Esophagus muscularis mucosa (tissue), 4 donors: Measurements from ENCODE around the gene BEND6. TPM values are rescaled to one million over a fixed set of nuclear protein-coding genes. Genes with fewer than 3 reads are reported as not detected.

Experiments used
- DNase-seq: peaks from one replicate; pipeline ENCODE4 v3.0.0-alpha.2; 2017; ENCODE audit errors: extremely low spot score
- H3K27ac ChIP-seq, 4 donors: fragments of 200-600 bp; sonication (generic); replicated peaks in 1 of 4; 1 replicate in 3 of 4; 2 replicates in 1 of 4; pipeline ENCODE4 v1.5.1; 2016 to 2019; ENCODE audit warnings: mild to moderate bottlenecking in 1 of 4
- H3K27me3 ChIP-seq, 4 donors: fragments of 200-600 bp; sonication (generic); one replicate each; pipeline versions ENCODE4 v1.5.1 to v1.6.0; 2016 to 2019
- H3K36me3 ChIP-seq, 4 donors: fragments of 200-600 bp; sonication (generic); one replicate each; pipeline ENCODE4 v1.5.1; 2016 to 2019
- H3K4me1 ChIP-seq, 4 donors: fragments of 200-600 bp; sonication (generic); one replicate each; pipeline ENCODE4 v1.5.1; 2016 to 2019
- H3K4me3 ChIP-seq, 4 donors: fragments of 200-600 bp; sonication (generic); 1 replicate in 2 of 4; 2 replicates in 2 of 4; pipeline ENCODE4 v1.5.1; 2016 to 2019; ENCODE audit warnings: mild to moderate bottlenecking in 4 of 4, moderate library complexity in 1 of 4
- H3K9me3 ChIP-seq, 4 donors: fragments of 200-600 bp; sonication (generic); 1 replicate in 3 of 4; 2 replicates in 1 of 4; pipeline ENCODE4 v1.5.1; 2016 to 2019
- CTCF ChIP-seq, 3 experiments: fragments of 200-600 bp in 2 of 3; fragments of 450-650 bp in 1 of 3; sonication (generic) in 2 of 3; IDR thresholded peaks; one replicate each; pipeline ENCODE4 v1.5.1; 2017 to 2019; ENCODE audit warnings: antibody characterized with exemption in 3 of 3, mild to moderate bottlenecking in 2 of 3, moderate library complexity in 1 of 3
- EP300 ChIP-seq: sonication (generic); formaldehyde crosslinking; IDR thresholded peaks from one replicate; pipeline ENCODE4 v1.6.1; 2017; ENCODE audit warnings: antibody characterized with exemption
- POLR2A ChIP-seq: fragments of 450-650 bp; IDR thresholded peaks from one replicate; pipeline ENCODE4 v1.6.1; 2017; ENCODE audit warnings: antibody characterized with exemption, moderate library complexity, mild to moderate bottlenecking, low read depth
- POLR2AphosphoS5 ChIP-seq, 2 donors: sonication (generic); formaldehyde crosslinking; IDR thresholded peaks; one replicate each; pipeline ENCODE4 v1.6.1; 2017; ENCODE audit warnings: antibody characterized with exemption in 2 of 2
- WGBS: methylation state at CpG from one replicate; pipeline ENCODE4 v1.1.5; 2018; 5-methylcytosine and 5-hydroxymethylcytosine counted together
- intact Hi-C: fragments of 100-400 bp; cut with DNase I; formaldehyde crosslinking; loops from one replicate; pipeline ENCODE4 v1.15.1; 2023
- total RNA-seq, 4 donors: library from RNA; depleted of rRNA; stranded (reverse); fragments of >200 nt; gene quantifications; one replicate each; pipeline versions ENCODE4 v1.1.0 to v1.2.1, GENCODE V29; 2016

BEND6 gene
- total RNA-seq, 4 donors from 2014 or later: 0.45 to 1.7 (median 1.5) TPM

DNA sequence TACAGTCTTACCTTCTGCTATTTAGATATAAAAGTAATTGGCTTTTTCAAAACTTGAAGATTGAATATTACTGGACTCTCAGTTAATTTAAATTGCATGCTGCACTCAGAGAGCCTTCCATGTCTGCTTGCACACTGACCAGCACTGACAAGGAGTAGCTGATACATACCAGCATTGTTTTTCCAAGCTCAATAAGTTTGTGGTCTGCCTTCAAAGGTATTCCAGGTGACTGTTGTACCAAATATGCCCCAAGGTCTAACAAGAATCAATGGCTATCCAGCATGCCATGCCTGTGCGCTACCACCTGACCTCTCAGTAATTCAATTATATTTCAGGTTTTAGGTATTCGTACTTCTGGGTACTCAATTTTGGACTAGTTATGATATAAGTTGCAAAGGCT lies 30.0 kb downstream of the BEND6 start:
- H3K9me3 ChIP-seq: no peaks in the 10 kb centered on the region
- no peak overlapping the region for H3K4me3 ChIP-seq
- DNase-seq: no peak
- no peak overlapping the region for H3K27ac ChIP-seq
- intact Hi-C loops: no loop called here
- WGBS: 97% methylated on average over 2 of the region's 2 CpGs
- H3K4me1 ChIP-seq: no peaks in the 10 kb centered on the region
- no peaks in the 10 kb centered on the region for H3K27me3 ChIP-seq
- H3K36me3 ChIP-seq: no peaks in the 10 kb centered on the region
- TF ChIP-seq POLR2A (no peak), POLR2AphosphoS5 (IDR thresholded peaks at IDR 0.05) (no peak), EP300 (no peak), CTCF (IDR thresholded peaks at IDR 0.05) (no peak)

GRCh38 chr6:56986611-56987010 lies 31.7 kb downstream of the BEND6 start:
- no peak for TF ChIP-seq POLR2A
- no peak for TF ChIP-seq CTCF (IDR thresholded peaks at IDR 0.05)
- no peak for TF ChIP-seq EP300
- TF ChIP-seq POLR2AphosphoS5 (IDR thresholded peaks at IDR 0.05): no peak
- Histone ChIP-seq H3K9me3 (no peaks in the 10 kb centered on the region), H3K4me1 (no peaks in the 10 kb centered on the region), H3K4me3 (no peak overlapping the region), H3K36me3 (no peaks in the 10 kb centered on the region), H3K27me3 (no peaks in the 10 kb centered on the region), H3K27ac (no peak overlapping the region)
- intact Hi-C loops: no loop called here
- DNase-seq: no peak
- 71% methylated on average over 1 of the region's 1 CpG for WGBS

DNA sequence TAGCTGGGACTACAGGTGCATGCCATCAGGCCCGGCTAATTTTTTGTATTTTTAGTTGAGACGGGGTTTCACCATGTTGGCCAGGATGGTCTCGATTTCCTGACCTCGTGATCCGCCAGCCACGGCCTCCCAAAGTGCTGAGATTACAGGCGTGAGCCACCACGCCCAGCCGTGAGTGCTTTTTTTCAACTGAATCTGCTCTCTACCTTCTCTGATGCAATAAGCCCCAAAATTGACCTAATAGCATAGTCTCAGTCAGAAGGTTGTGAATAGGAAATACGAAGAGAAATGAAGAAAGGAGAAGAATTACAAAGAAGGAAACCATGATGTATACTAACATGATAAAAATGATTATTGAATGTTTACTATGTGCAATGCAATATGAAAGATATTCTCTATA lies 33.2 kb downstream of the BEND6 start:
- intact Hi-C loops: no loop called here
- no peak overlapping the region for H3K4me3 ChIP-seq
- H3K27me3 ChIP-seq: no peaks in the 10 kb centered on the region
- no peaks in the 10 kb centered on the region for H3K9me3 ChIP-seq
- no peak for DNase-seq
- no peaks in the 10 kb centered on the region for H3K36me3 ChIP-seq
- WGBS: 82% methylated on average over 10 of the region's 10 CpGs
- no peaks in the 10 kb centered on the region for H3K4me1 ChIP-seq
- TF ChIP-seq POLR2AphosphoS5 (IDR thresholded peaks at IDR 0.05) (no peak), EP300 (no peak), POLR2A (no peak), CTCF (IDR thresholded peaks at IDR 0.05) (no peak)
- H3K27ac ChIP-seq: no peak overlapping the region

GRCh38 chr6:56992036-56992435 lies 37.1 kb downstream of the BEND6 start:
- Histone ChIP-seq H3K36me3 (no peaks in the 10 kb centered on the region), H3K4me3 (no peak overlapping the region), H3K27ac (no peak overlapping the region), H3K4me1 (no peaks in the 10 kb centered on the region), H3K27me3 (no peaks in the 10 kb centered on the region), H3K9me3 (no peaks in the 10 kb centered on the region)
- DNase-seq: no peak
- 91% methylated on average over 2 of the region's 2 CpGs for WGBS
- intact Hi-C loops: no loop called here
- TF ChIP-seq POLR2A (no peak), CTCF (IDR thresholded peaks at IDR 0.05) (no peak), POLR2AphosphoS5 (IDR thresholded peaks at IDR 0.05) (no peak), EP300 (no peak)

DNA sequence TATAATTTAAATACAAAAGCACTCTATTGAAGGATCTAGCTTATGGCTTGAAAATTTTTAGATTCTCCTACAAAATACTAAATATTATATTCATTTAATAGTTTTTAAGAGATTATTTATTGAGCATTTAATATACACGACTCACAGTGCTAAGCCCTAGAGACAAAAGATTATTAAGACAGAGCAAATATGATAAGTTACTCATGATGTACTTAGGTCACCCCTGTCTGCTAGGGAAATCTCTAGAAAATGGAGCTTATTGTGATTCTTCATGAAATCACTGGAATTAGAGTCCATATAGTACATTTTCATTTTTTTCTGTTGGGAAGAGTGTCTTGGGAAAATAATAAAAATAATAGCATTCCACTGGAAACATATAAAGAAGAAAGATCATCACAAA lies 37.8 kb downstream of the BEND6 start:
- Histone ChIP-seq H3K4me1 (no peaks in the 10 kb centered on the region), H3K9me3 (no peaks in the 10 kb centered on the region), H3K36me3 (no peaks in the 10 kb centered on the region), H3K4me3 (no peak overlapping the region), H3K27ac (no peak overlapping the region), H3K27me3 (no peaks in the 10 kb centered on the region)
- WGBS: 82% methylated on average over 1 of the region's 1 CpG
- TF ChIP-seq EP300 (no peak), POLR2A (no peak), POLR2AphosphoS5 (IDR thresholded peaks at IDR 0.05) (no peak), CTCF (IDR thresholded peaks at IDR 0.05) (no peak)
- DNase-seq: no peak
- intact Hi-C loops: no loop called here
